OCI-LY7 (cell line): ENCODE data around the gene C22orf42. TPM values are rescaled to one million over a fixed set of nuclear protein-coding genes. Genes with fewer than 3 reads are reported as not detected.
"Not testable (repeated sequence)": the region's sequence is repeated elsewhere in the genome, so short reads cannot be mapped to it uniquely, and the experiment has no call there.

ENCODE experiments used
- BruUV-seq: library from RNA; stranded (reverse); fragments of 400-500 nt; replicated peaks from 2 replicates; lab custom pipeline; 2021; lab: Mats Ljungman, UMichigan
- CTCF ChIA-PET: fragments of 300-600 bp; sonication (Branson Sonifier 250); formaldehyde crosslinking; loops from one replicate; lab custom pipeline; 2022; ENCODE audit warnings: antibody characterized with exemption; ENCODE audit not compliant: unreplicated experiment; lab: Charles Lee
- POLR2A ChIA-PET: fragments of 300-600 bp; sonication (Branson Sonifier 250); formaldehyde crosslinking; loops from one replicate; lab custom pipeline; 2022; ENCODE audit warnings: antibody characterized with exemption; lab: Charles Lee
- DNase-seq: peaks from one replicate; pipeline ENCODE4 v3.0.0-alpha.2; 2015; ENCODE audit warnings: low spot score
- H2AFZ ChIP-seq: fragments of 200-600 bp; sonication (generic), shearing (Covaris generic); 2 replicates; pipeline ENCODE4 v1.6.1; 2014; ENCODE audit warnings: mild to moderate bottlenecking, antibody characterized with exemption, low read length, moderate library complexity
- H3K27ac ChIP-seq: fragments of 200-600 bp; sonication (generic); 2 replicates; pipeline ENCODE4 v1.5.1; 2014; ENCODE audit warnings: mixed run types, low read depth, mild to moderate bottlenecking, moderate library complexity, low read length, inconsistent platforms; ENCODE audit not compliant: poor library complexity, severe bottlenecking
- H3K36me3 ChIP-seq: fragments of 200-600 bp; sonication (generic); 2 replicates; pipeline ENCODE4 v1.6.1; 2014; ENCODE audit warnings: mild to moderate bottlenecking, antibody characterized with exemption, low read length, moderate library complexity, mixed read lengths; ENCODE audit not compliant: insufficient read depth
- H3K4me1 ChIP-seq: fragments of 200-600 bp; sonication (generic); 2 replicates; pipeline ENCODE4 v1.5.1; 2014; ENCODE audit warnings: mild to moderate bottlenecking, low read length; ENCODE audit not compliant: insufficient read depth, poor library complexity, severe bottlenecking
- H3K4me2 ChIP-seq: fragments of 200-600 bp; sonication (generic); 2 replicates; pipeline ENCODE4 v1.6.1; 2014; ENCODE audit warnings: mild to moderate bottlenecking, low read length
- H3K4me3 ChIP-seq: fragments of 200-600 bp; sonication (generic); 2 replicates; pipeline ENCODE4 v1.5.1; 2014; ENCODE audit warnings: mild to moderate bottlenecking, low read depth, low read length; ENCODE audit not compliant: poor library complexity, severe bottlenecking
- H3K79me2 ChIP-seq: fragments of 200-600 bp; sonication (generic); 2 replicates; pipeline ENCODE4 v1.6.1; 2016; ENCODE audit warnings: low read depth, mild to moderate bottlenecking, low read length, moderate library complexity, mixed read lengths; ENCODE audit not compliant: insufficient read depth
- H3K9me2 ChIP-seq: fragments of 200-600 bp; sonication (generic); 2 replicates; pipeline ENCODE4 v1.6.1; 2016; ENCODE audit warnings: mild to moderate bottlenecking, low read length, mixed read lengths; ENCODE audit not compliant: insufficient read depth
- H3K9me3 ChIP-seq: fragments of 200-600 bp; sonication (generic); 2 replicates; pipeline ENCODE4 v1.6.1; 2014; ENCODE audit warnings: mild to moderate bottlenecking, mixed run types, low read length, mixed read lengths
- H4K20me1 ChIP-seq: fragments of 200-600 bp; sonication (generic); 2 replicates; pipeline ENCODE4 v1.6.1; 2014; ENCODE audit warnings: mild to moderate bottlenecking, antibody characterized with exemption, low read length, moderate library complexity, mixed read lengths; ENCODE audit not compliant: insufficient read depth
- EZH2phosphoT487 ChIP-seq: fragments of 200-600 bp; sonication (generic); IDR thresholded peaks from 2 replicates; pipeline ENCODE4 v1.6.1; 2018; ENCODE audit warnings: low read depth, borderline replicate concordance, mild to moderate bottlenecking, mixed run types, antibody characterized with exemption, low read length, moderate library complexity, mixed read lengths
- intact Hi-C: fragments of 100-400 bp; cut with micrococcal nuclease; formaldehyde crosslinking; loops from one replicate; pipeline ENCODE4 v1.10.0; 2022; ENCODE audit not compliant: unreplicated experiment
- total RNA-seq, 2 experiments: library from RNA; depleted of rRNA in 1 of 2; stranded (reverse); fragments of >200 nt in 1 of 2; shearing (Covaris generic) in 1 of 2; gene quantifications; 2 replicates each; pipeline ENCODE4 v1.2.3, GENCODE V29; 2014 to 2022
- TF ChIP-seq, protein P1 (sequence below): fragments of 200-600 bp; sonication (generic); conservative IDR thresholded peaks from 2 replicates; pipeline ENCODE4 v1.5.1; 2014; ENCODE audit warnings: mild to moderate bottlenecking, antibody characterized with exemption, low read length, moderate library complexity, mixed read lengths

C22orf42 gene
- total RNA-seq, 2 experiments from 2014 or later = not detected

DNA sequence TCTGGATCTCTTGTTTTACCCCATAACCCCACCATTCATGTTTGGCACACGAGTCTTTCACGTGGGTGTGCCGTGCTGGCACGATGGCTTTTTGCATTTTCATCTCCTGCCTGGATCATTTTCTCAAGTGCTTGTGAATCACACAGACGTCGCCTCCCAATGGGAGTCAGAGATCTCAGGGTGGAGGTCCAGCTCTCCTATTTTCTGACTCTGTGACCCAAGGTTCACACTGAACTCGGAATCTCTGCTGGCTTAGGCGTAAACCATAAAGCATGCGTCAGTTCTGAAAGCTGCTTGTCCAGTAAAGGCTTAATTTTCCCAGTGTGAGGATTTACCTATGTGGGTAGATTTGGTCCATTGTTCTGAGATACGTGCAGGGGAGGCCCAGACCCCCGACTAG is 16.0 kb upstream of the C22orf42 start:
- H3K27ac ChIP-seq = no peak overlapping the region
- no peaks in the 10 kb centered on the region for H3K9me3 ChIP-seq
- no peak overlapping the region for H2AFZ ChIP-seq
- no peaks in the 10 kb centered on the region for H3K4me1 ChIP-seq
- no peak for DNase-seq
- ChIA-PET POLR2A (no interaction called here), CTCF (interaction anchor here (0.7 kb wide), 1 partner anchor 94 kb away, joined by 3 read pairs; no protein-coding TSS in a partner anchor)
- no peak overlapping the region for H3K4me3 ChIP-seq
- H4K20me1 ChIP-seq = no peaks in the 10 kb centered on the region
- no peaks in the 10 kb centered on the region for H3K9me2 ChIP-seq
- H3K79me2 ChIP-seq = no peaks in the 10 kb centered on the region
- TF ChIP-seq, protein P1, sequence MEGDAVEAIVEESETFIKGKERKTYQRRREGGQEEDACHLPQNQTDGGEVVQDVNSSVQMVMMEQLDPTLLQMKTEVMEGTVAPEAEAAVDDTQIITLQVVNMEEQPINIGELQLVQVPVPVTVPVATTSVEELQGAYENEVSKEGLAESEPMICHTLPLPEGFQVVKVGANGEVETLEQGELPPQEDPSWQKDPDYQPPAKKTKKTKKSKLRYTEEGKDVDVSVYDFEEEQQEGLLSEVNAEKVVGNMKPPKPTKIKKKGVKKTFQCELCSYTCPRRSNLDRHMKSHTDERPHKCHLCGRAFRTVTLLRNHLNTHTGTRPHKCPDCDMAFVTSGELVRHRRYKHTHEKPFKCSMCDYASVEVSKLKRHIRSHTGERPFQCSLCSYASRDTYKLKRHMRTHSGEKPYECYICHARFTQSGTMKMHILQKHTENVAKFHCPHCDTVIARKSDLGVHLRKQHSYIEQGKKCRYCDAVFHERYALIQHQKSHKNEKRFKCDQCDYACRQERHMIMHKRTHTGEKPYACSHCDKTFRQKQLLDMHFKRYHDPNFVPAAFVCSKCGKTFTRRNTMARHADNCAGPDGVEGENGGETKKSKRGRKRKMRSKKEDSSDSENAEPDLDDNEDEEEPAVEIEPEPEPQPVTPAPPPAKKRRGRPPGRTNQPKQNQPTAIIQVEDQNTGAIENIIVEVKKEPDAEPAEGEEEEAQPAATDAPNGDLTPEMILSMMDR = no peak
- no peak for TF ChIP-seq EZH2phosphoT487
- H3K36me3 ChIP-seq = no peaks in the 10 kb centered on the region
- intact Hi-C loops = no loop called here
- no peak overlapping the region for H3K4me2 ChIP-seq
- no TSS peak for BruUV-seq

DNA sequence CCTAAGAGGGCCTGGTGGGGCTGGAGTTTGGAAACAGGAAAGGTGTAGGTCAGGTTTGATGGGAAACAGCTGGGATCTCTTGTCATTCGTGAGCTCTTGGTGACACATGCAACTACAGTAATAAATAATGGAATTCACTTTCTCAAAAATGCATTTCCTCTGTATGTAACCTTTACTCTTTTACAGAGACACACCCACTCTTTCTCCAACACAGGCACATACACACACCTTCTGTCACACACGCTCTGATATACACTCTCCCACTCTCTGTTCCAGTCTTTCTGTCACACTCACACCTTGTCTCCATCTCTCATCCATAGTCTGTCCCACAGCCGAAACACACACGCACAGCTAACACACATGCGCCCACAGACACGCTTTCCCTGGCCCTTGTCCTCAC is 6.6 kb upstream of the C22orf42 start:
- CTCF ChIA-PET = no interaction called here
- no peaks in the 10 kb centered on the region for H3K9me2 ChIP-seq
- no peak overlapping the region for H3K4me3 ChIP-seq
- H3K9me3 ChIP-seq = no peaks in the 10 kb centered on the region
- TF ChIP-seq, protein P1 = no peak
- TF ChIP-seq EZH2phosphoT487 = no peak
- no peak overlapping the region for H3K4me2 ChIP-seq
- H3K27ac ChIP-seq = no peak overlapping the region
- H4K20me1 ChIP-seq = no peaks in the 10 kb centered on the region
- H3K36me3 ChIP-seq = no peaks in the 10 kb centered on the region
- intact Hi-C loops = no loop called here
- DNase-seq = no peak
- BruUV-seq = no TSS peak
- no peaks in the 10 kb centered on the region for H3K79me2 ChIP-seq
- no peaks in the 10 kb centered on the region for H3K4me1 ChIP-seq
- POLR2A ChIA-PET = no interaction called here
- H2AFZ ChIP-seq = no peak overlapping the region

DNA sequence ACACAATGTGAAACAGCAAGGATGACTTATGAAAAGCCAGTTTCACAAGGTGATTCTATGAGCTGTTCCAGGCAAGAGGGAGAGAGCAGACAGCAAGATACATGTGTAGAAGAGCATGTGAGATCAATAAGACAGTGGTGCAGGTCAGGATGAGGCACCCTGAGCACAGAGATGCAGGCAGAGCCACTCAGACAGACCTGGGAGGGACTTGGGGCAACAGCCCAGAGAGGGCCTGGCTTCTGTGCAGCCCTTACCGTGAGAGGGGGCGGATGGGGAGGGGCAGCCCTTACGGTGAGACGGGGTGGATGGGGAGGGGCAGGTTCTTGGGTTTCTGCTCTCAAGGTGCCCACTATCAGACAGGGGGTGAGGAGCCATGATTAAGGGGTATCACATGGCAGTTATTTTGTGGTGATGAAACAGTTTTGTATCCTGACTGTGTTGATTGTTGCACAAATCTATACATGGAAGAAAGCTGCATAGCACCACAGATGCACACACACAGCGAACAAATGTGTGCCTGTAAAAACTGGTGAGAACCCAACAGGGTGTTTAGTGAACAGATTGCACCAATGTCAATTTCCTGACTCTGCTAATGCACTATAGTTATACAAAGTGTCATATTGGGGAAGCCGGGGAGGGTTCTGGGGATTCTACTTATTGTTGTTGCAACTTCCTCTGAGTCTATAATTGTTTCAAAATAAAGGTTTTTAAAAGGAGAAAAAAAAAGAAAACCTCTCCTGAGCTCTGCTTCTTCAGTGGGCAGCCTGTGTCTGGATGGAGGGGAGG is 5.2 kb upstream of the C22orf42 start:
- BruUV-seq = no TSS peak
- no peak overlapping the region for H3K4me2 ChIP-seq

DNA sequence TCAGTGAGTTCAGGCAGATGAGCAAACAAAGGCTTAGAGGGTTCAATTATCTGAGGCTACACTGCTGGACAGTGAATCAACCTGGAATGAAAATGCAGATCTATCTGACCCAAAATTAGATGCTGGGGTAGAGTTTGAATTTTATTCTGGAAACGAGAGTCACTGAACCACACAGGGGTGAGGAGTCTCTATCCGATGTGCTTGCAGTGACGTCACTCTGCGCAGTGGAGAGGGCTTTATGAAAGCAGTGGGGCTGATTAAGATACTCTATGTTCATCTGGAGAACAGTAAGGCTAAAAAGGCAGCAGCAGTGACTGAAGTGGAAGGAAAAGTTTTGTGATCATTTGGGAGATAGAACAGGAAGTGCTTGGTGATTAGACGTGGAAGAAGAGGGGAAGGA is 1.3 kb upstream of the C22orf42 start:
- H3K27ac ChIP-seq, BruUV-seq, POLR2A ChIA-PET, intact Hi-C loops, H2AFZ ChIP-seq, H3K4me1 ChIP-seq, H4K20me1 ChIP-seq, H3K79me2 ChIP-seq, H3K4me2 ChIP-seq, CTCF ChIA-PET, H3K4me3 ChIP-seq, DNase-seq, H3K9me3 ChIP-seq, H3K9me2 ChIP-seq, H3K36me3 ChIP-seq: not testable (repeated sequence)

More for the DNA sequence above, 5.2 kb upstream of the C22orf42 start:
- no peaks in the 10 kb centered on the region for H3K79me2 ChIP-seq
- CTCF ChIA-PET = no interaction called here
- POLR2A ChIA-PET = no interaction called here
- no peak overlapping the region for H3K4me3 ChIP-seq
- H3K4me1 ChIP-seq = no peaks in the 10 kb centered on the region
- H3K9me2 ChIP-seq = no peaks in the 10 kb centered on the region
- TF ChIP-seq, protein P1 = no peak
- no peak for TF ChIP-seq EZH2phosphoT487
- intact Hi-C loops = no loop called here
- H3K36me3 ChIP-seq = no peaks in the 10 kb centered on the region
- H4K20me1 ChIP-seq = no peaks in the 10 kb centered on the region
- H3K9me3 ChIP-seq = no peaks in the 10 kb centered on the region
- no peak for DNase-seq
- H2AFZ ChIP-seq = no peak overlapping the region
- no peak overlapping the region for H3K27ac ChIP-seq
